ENCODE results near the gene ANKRD28. TPM values are rescaled to one million over a fixed set of nuclear protein-coding genes. Genes with fewer than 3 reads are reported as not detected.

The ANKRD28 gene
- total and polyA plus RNA-seq, 5 experiments from 2014 or later, result 3.3 to 38.0 (median 10.5) TPM

Small RNAs within 50 kb of the gene (microRNA-seq; reads per million reads assigned to microRNA genes)
- gene MIR3134 (ENCODE audit: borderline microRNAs expressed), result not detected

Other genes starting within 250 kb of the ANKRD28 start
- 10 to 100 TPM; 41.5 to 42.9 TPM for gene HACL1, start 196.4 kb downstream of the ANKRD28 start, total RNA-seq
- 10 to 100 TPM; 31.7 to 33.8 (median 32.4) TPM for gene HACL1, start 196.4 kb downstream of the ANKRD28 start, polyA plus RNA-seq
- gene BTD, start 196.2 kb downstream of the ANKRD28 start, total RNA-seq, result 10 to 100 TPM; 11.5 to 14.7 TPM
- 10 to 100 TPM; 13.7 to 17.4 (median 14.8) TPM for gene BTD, start 196.2 kb downstream of the ANKRD28 start, polyA plus RNA-seq